Subcutaneous adipose tissue (tissue), 4 donors: ENCODE measurements around the gene GRID2IP. TPM values are rescaled to one million over a fixed set of nuclear protein-coding genes. Genes with fewer than 3 reads are reported as not detected.

Source experiments
- total RNA-seq, 4 donors: library from RNA; depleted of rRNA; stranded (reverse); fragments of >200 nt; gene quantifications; one replicate each; pipeline ENCODE4 v1.1.0, GENCODE V29; 2016
- TF ChIP-seq, protein P1 (sequence below): fragments of 450-650 bp; IDR thresholded peaks from one replicate; pipeline ENCODE4 v1.5.1; 2016; ENCODE audit warnings: low read depth, mild to moderate bottlenecking, control low read depth, antibody characterized with exemption, moderate library complexity

The GRID2IP gene
- total RNA-seq, 4 donors from 2014 or later: not detected

DNA sequence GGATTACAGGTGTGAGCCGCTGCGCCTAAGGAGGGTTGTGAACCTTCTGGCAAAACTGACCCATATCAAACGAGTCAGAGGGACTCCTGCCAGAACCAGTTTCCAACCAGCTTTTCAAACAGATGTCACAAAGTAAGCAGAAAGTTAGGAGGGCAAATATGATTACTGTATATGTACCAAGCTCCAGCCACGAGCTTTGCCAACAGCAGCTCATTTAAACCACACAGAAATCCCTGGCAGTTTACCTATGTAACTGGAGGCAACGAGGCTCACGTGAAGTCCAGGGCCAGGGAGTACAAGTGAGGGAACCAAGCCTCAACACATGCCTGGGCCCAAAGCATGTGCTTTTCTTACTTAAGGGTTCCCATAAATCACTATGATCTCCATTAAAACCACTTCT, 91.0 kb downstream of the GRID2IP start:
- TF ChIP-seq, protein P1, sequence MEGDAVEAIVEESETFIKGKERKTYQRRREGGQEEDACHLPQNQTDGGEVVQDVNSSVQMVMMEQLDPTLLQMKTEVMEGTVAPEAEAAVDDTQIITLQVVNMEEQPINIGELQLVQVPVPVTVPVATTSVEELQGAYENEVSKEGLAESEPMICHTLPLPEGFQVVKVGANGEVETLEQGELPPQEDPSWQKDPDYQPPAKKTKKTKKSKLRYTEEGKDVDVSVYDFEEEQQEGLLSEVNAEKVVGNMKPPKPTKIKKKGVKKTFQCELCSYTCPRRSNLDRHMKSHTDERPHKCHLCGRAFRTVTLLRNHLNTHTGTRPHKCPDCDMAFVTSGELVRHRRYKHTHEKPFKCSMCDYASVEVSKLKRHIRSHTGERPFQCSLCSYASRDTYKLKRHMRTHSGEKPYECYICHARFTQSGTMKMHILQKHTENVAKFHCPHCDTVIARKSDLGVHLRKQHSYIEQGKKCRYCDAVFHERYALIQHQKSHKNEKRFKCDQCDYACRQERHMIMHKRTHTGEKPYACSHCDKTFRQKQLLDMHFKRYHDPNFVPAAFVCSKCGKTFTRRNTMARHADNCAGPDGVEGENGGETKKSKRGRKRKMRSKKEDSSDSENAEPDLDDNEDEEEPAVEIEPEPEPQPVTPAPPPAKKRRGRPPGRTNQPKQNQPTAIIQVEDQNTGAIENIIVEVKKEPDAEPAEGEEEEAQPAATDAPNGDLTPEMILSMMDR: no peak

DNA sequence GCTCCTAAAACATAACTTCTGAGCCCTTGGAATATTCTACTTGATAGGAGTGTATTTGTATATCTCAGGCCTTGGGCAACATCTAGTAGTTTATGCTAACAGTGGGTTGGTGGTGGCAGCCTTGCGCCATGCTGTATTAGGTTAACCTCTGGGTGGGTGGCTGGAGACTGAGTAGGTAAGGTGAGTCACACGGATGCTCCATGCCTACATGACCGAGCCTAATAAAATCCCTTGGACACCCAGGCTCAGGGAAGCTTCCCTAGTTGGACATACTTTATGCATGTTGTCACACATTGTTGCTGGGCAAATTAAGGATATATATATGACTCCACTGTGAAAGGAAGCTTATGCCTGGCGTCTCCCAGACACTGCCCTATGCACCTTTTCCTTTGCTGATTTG, 97.5 kb downstream of the GRID2IP start:
- TF ChIP-seq, protein P1: no peak

DNA sequence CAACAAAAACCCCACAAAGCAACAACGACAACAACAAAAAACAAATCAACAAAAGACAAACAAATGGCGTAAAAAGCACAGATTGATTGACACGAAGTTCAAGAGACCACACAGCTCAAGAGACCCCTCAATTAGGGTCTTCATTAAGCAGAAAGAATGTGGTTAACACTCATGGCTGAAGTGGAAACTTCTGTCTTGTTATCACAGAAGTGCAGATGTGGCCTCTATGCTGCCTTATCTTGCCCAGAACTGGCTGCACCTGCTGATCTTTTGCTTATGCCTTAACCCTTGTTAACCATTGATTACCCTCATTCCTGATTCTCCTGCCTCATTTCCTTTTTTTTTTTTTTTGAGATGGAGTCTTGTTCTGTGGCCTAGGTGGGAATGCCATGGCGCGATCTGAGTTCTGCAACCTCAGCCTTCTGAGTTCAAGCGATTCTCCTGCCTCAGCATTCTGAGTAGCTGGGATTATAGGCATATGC, 100.0 kb downstream of the GRID2IP start:
- TF ChIP-seq, protein P1: no peak

DNA sequence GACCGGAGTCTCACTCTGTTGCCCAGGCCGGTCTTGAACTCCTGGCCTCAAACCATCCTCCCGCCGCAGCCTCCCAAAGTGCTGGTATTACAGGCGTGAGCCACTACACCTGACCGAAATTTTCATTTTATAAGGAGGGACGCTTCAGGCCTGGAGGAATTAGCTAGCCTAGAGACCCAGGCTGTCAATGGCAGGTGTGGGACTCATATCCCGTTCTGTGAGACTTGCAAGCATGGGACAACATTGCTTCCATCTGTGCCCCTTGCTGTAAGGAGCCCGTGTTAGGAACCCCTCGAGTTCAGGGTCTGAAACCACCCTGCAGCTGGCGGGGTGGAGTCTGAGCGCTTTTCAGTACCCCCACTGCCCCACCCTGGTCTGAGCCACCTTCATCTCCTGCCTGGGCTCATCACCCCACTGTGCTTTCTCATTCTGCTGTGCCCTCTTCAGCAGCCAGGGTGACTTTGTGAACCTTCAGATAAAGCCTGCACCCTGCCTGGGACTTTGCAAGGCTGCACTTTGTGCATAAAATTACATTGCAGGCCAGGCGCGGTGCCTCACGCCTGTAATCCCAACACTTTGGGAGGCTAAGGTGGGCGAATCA, 102.2 kb downstream of the GRID2IP start:
- TF ChIP-seq, protein P1: no peak

DNA sequence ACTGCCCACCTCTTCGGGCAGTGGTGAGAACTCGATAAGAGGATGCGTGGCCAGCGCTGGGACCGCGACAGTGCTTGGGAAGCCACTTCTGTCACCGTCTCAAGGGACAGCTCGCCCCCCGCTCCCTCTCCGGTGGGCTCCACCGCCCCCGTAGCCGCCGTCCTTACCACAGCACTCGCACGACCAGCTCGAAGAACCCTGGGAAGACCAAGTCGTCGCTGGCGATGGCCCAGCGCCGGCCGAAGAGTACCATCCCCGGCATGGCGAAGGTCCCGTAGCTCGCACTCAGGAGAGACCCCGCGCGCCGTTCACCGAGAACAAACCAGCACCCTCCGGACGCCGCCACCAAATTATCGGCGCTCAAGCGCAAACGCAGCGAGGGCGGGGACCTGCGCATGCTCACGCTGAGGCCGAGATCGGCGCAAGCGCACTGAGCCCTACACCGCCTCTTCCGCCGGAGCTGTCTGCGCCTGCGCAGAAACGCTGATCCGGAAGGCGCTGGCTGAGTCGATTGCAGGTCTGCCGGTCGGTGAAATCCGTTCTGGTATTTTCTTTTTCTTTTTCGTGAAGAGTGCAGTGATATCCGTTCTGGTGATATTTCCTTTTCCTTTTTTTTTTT, 103.6 kb downstream of the GRID2IP start, which contains the start of gene DAGLB:
DAGLB (minus strand) TSS at position 374 of the 619 bp plus-strand sequence; CDS start at position 262, 112 bp downstream.
- TF ChIP-seq, protein P1: no peak

Other genes starting within 250 kb of the GRID2IP start
- 10 to 100 TPM; 11.9 to 17.0 (median 14.8) TPM for gene FAM220A, start 202.5 kb downstream of the GRID2IP start, total RNA-seq
- gene RAC1, start 176.9 kb downstream of the GRID2IP start, total RNA-seq: 100 to 1,000 TPM in 3 of 4 donors, 10 to 100 TPM in 1; 94.5 to 173 (median 110) TPM
- 10 to 100 TPM in 3 of 4 donors, 1 to 10 TPM in 1; 7.8 to 22.3 (median 16.3) TPM for gene DAGLB, start 103.5 kb downstream of the GRID2IP start, total RNA-seq
- 100 to 1,000 TPM in 1 of 4 donors, 10 to 100 TPM in 3; 69.8 to 239 (median 70.9) TPM for gene KDELR2, start 67.3 kb downstream of the GRID2IP start, total RNA-seq
- 10 to 100 TPM; 39.8 to 62.2 (median 44.2) TPM for gene ZDHHC4, start 26.0 kb upstream of the GRID2IP start, total RNA-seq
- gene INTS15, start 38.6 kb upstream of the GRID2IP start, total RNA-seq: 10 to 100 TPM; 13.3 to 42.0 (median 23.3) TPM
- gene ZNF853, start 64.1 kb upstream of the GRID2IP start, total RNA-seq: 1 to 10 TPM; 2.8 to 4.9 (median 4.6) TPM
- 10 to 100 TPM in 3 of 4 donors, 1 to 10 TPM in 1; 5.7 to 31.5 (median 11.7) TPM for gene ZNF316, start 85.9 kb upstream of the GRID2IP start, total RNA-seq
- gene ZNF12, start 155.5 kb upstream of the GRID2IP start, total RNA-seq: 10 to 100 TPM; 17.3 to 27.2 (median 19.9) TPM
- gene RSPH10B2, start 202.6 kb upstream of the GRID2IP start, total RNA-seq: not detected